ENCODE results near the gene NAB2.

NAB2 gene

GRCh38 chr12:57131896-57132744, 43.2 kb downstream of the NAB2 start:
- peak; percentile 60 for DNase-seq (ENCODE audit: low read depth)

DNA sequence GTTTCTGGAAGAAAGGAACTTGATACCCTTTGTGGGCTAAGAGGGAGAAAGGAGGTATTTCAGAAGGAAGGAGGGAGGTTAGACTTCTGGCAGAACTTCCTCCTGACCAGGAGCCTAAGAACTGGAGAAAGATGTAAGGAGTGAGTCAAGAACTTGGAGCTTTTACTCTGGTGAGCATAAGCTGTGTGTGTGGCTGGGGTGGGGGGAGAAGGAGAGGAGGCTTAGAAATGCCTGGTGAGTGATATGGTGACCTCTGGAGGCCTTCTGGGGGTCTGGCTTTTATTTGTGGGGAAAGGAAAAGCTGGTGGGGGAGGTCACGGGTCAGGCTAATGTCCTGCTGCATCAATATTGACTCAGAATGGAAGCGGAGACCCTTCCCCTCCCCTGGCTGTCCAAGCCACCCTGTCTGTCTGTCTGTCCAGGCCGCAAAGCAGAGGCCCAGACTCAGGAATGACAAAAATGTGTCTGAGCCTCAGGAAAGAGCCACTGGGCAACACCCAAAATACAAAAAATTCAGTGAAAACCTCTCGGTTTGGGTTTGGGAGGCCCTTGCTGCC, 44.2 kb downstream of the NAB2 start:
- DNase-seq (ENCODE audit: low read depth), result peak; percentile 80

GRCh38 chr12:57133916-57134315, 45.0 kb downstream of the NAB2 start:
- DNase-seq (ENCODE audit: low read depth), result no peak

- no peak for DNase-seq (ENCODE audit: low read depth)
Observed at GRCh38 chr12:57134949-57135348, 46.0 kb downstream of the NAB2 start.

- DNase-seq (ENCODE audit: low read depth), result peak; percentile 69
Observed at GRCh38 chr12:57135527-57136326, 46.8 kb downstream of the NAB2 start.

DNA sequence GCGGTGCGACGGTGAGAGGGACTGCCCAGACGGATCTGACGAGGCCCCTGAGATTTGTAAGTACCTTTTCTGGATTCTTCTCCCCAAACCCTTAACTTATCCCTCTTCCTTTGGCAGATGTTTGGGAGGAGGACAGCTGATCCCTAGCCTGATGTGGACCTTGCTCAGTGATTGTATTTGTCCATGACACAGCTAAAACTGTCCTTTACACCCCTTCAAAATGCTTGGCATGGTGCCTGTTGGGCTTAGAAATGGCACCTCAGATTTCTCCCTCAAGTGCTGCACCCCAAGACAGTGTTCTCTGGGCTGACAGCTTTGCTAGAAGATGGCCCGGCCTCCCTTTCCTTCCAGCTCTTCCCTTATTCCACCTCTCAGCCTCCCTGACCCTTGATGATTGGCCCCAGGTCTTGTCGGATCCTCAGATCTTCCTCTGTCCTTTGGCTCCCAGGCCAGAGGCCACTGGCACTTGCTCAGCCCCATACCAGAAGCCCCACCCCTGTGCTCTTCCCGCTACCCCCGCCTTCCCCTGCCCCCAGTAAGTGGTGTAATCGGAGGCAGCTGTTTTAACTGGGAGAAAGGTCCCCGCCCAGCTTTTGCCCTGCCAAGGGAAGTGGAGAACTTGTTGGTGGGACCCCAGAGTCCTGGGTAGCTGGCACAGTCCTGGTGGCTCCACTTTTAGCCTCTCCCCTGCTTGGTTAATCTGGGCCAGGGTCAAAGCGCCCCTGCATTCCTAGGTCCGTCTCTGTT, 49.8 kb downstream of the NAB2 start:
- peak; percentile 67 for DNase-seq (ENCODE audit: low read depth)

GRCh38 chr12:57139796-57140649, 51.1 kb downstream of the NAB2 start:
- peak; percentile 72 for DNase-seq (ENCODE audit: low read depth)

DNA sequence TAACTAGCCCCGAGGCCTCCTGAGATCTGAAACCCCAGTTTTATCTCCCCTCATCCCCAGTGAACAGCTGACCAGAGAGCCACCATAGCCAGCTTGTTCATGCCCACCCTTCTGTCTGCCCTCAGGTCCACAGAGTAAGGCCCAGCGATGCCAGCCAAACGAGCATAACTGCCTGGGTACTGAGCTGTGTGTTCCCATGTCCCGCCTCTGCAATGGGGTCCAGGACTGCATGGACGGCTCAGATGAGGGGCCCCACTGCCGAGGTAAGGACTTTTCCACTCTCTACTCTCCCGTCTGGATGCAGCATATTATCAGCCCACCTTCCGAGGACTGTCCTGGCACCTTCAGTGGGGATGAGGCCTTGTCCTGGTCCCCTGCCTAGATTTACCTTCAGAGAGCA, 52.3 kb downstream of the NAB2 start:
- DNase-seq (ENCODE audit: low read depth), result no peak

DNA sequence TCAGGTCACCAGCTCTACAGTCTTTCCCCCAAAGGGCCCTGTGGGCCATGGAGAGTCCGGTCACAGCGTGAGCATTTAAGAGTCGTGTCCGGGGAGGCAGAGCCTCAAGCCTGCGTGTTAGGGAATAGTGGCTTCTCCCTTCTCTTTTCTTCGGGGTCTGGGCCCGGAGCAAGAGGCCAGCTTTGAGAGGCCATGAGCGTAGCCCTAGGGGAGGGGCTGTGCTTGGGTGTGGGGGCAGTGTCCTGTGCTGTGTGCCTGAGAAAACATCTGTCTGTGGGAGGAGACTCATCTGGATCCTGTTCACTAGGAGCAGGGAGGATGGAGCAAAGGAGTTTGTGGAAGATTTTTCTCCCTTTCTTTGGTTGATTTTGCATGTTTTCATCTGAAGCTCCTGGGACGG, 53.2 kb downstream of the NAB2 start:
- DNase-seq (ENCODE audit: low read depth), result no peak

DNA sequence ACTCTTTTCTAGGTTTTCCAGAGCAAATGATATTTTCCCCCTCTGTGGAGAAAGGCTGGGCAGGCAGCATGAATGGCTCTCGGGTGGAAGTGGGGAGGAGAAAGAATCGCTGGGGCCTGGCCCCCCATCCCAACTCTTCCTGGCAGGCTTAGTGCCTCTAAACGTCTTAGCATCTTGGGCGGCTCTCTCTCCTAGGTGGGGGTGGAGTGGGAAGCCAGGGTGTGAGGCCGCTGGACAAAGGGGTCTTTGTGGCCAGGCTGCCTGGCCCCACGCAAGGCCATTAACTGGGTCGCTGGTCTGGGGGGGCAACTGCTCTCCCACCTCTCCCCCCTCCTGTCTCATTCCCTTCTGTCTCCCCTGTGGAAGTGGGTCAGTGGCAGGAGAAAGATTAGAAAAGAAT, 53.8 kb downstream of the NAB2 start:
- no peak for DNase-seq (ENCODE audit: low read depth)

DNA sequence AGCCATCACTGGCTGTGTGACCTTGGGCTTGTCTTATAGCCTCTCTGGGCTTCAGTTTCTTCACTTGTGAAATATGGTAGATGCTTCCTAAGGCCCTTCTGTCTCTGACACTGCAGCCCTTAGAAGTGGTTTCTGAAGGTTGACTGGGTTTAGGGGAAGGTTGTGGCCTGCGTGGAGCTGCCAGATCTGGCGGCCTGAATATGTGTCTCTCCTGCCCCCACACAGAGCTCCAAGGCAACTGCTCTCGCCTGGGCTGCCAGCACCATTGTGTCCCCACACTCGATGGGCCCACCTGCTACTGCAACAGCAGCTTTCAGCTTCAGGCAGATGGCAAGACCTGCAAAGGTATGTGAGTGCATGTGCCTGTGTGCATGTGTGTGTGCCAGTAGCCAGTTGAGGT, 54.5 kb downstream of the NAB2 start:
- no peak for DNase-seq (ENCODE audit: low read depth)
